Tibial artery (tissue), 4 donors: ENCODE data around the gene HSF2.

ENCODE experiments used
- DNase-seq, 2 donors: peaks; one replicate each; pipeline ENCODE4 v3.0.0-alpha.2; 2019
- H3K27ac ChIP-seq, 2 donors: fragments of 200-600 bp; sonication (generic) in 1 of 2; 1 replicate in 1 of 2; 2 replicates in 1 of 2; pipeline ENCODE4 v1.5.1; 2018 to 2019; ENCODE audit warnings: mild to moderate bottlenecking in 1 of 2
- H3K27me3 ChIP-seq, 2 donors: fragments of 200-600 bp; sonication (generic) in 1 of 2; one replicate each; pipeline versions ENCODE4 v1.5.1 to v1.6.0; 2016 to 2019
- H3K36me3 ChIP-seq, 3 donors: fragments of 200-600 bp; sonication (generic) in 2 of 3; one replicate each; pipeline ENCODE4 v1.5.1; 2016 to 2019; ENCODE audit warnings: mild to moderate bottlenecking in 2 of 3
- H3K4me1 ChIP-seq, 4 donors: fragments of 200-600 bp; sonication (generic) in 2 of 4; 1 replicate in 3 of 4; 2 replicates in 1 of 4; pipeline ENCODE4 v1.5.1; 2016 to 2019
- H3K4me3 ChIP-seq, 2 donors: fragments of 200-600 bp; sonication (generic) in 1 of 2; 1 replicate in 1 of 2; 2 replicates in 1 of 2; pipeline ENCODE4 v1.5.1; 2018 to 2019; ENCODE audit warnings: mild to moderate bottlenecking in 2 of 2
- H3K9me3 ChIP-seq, 3 donors: fragments of 200-600 bp; sonication (generic) in 1 of 3; one replicate each; pipeline ENCODE4 v1.5.1; 2016 to 2019
- CTCF ChIP-seq, 2 experiments: fragments of 200-600 bp in 1 of 2; fragments of 450-650 bp in 1 of 2; IDR thresholded peaks; one replicate each; pipeline ENCODE4 v1.5.1; 2017 to 2019; ENCODE audit warnings: antibody characterized with exemption in 2 of 2, mild to moderate bottlenecking in 1 of 2, moderate library complexity in 1 of 2
- intact Hi-C: fragments of 100-400 bp; cut with DNase I; formaldehyde crosslinking; loops from one replicate; pipeline ENCODE4 v1.15.0; 2023; ENCODE audit warnings: low total_unique reads

The HSF2 gene

GRCh38 chr6:122399348-122400120, at the start of gene HSF2:
TSS of gene HSF2 (plus strand) at chr6:122399652. CDS start at chr6:122399738, 86 bp downstream.
- Histone ChIP-seq H3K4me1 (peaks cover 0 to 17% (median 11%) of the 10 kb centered on the region in 4 donors), H3K4me3 (peak within 1 kb of the TSS; percentile 79 to 94), H3K36me3 (no peaks in the 10 kb centered on the region), H3K9me3 (no peaks in the 10 kb centered on the region), H3K27ac (peak within 1 kb of the TSS; percentile 79 to 85), H3K27me3 (no peaks in the 10 kb centered on the region)
- TF ChIP-seq CTCF (IDR thresholded peaks at IDR 0.05), result peak in 1 of 2 experiments; percentile 18
- intact Hi-C loops, result loop anchor here (5.0 kb wide), 1 partner anchor 73 kb away; the partner anchor contains the start of gene SERINC1
- peak; percentile 96 to 99 for DNase-seq

GRCh38 chr6:122352981-122353664, 46.3 kb upstream of the HSF2 start:
- H3K27me3 ChIP-seq, result no peaks in the 10 kb centered on the region
- H3K36me3 ChIP-seq, result no peaks in the 10 kb centered on the region
- H3K4me3 ChIP-seq, result no peak overlapping the region
- no peaks in the 10 kb centered on the region for H3K9me3 ChIP-seq
- no peaks in the 10 kb centered on the region for H3K4me1 ChIP-seq
- no peak for TF ChIP-seq CTCF (IDR thresholded peaks at IDR 0.05)
- no peak for DNase-seq
- intact Hi-C loops, result no loop called here
- H3K27ac ChIP-seq, result no peak overlapping the region

- DNase-seq, result no peak
- Histone ChIP-seq H3K4me1 (no peaks in the 10 kb centered on the region), H3K36me3 (no peaks in the 10 kb centered on the region), H3K4me3 (no peak overlapping the region), H3K27me3 (no peaks in the 10 kb centered on the region), H3K9me3 (no peaks in the 10 kb centered on the region), H3K27ac (no peak overlapping the region)
- no peak for TF ChIP-seq CTCF (IDR thresholded peaks at IDR 0.05)
- intact Hi-C loops, result no loop called here
Measured at GRCh38 chr6:122360809-122361208, 38.6 kb upstream of the HSF2 start.

GRCh38 chr6:122361314-122361979, 38.0 kb upstream of the HSF2 start:
- TF ChIP-seq CTCF (IDR thresholded peaks at IDR 0.05), result no peak
- H3K4me1 ChIP-seq, result no peaks in the 10 kb centered on the region
- intact Hi-C loops, result no loop called here

GRCh38 chr6:122363769-122364483, 35.5 kb upstream of the HSF2 start:
- intact Hi-C loops, result no loop called here
- TF ChIP-seq CTCF (IDR thresholded peaks at IDR 0.05), result no peak
- no peak for DNase-seq
- Histone ChIP-seq H3K36me3 (no peaks in the 10 kb centered on the region), H3K4me3 (no peak overlapping the region), H3K27me3 (no peaks in the 10 kb centered on the region), H3K9me3 (no peaks in the 10 kb centered on the region), H3K4me1 (no peaks in the 10 kb centered on the region), H3K27ac (no peak overlapping the region)

More at GRCh38 chr6:122361314-122361979, 38.0 kb upstream of the HSF2 start:
- no peaks in the 10 kb centered on the region for H3K36me3 ChIP-seq
- no peak overlapping the region for H3K27ac ChIP-seq
- no peaks in the 10 kb centered on the region for H3K27me3 ChIP-seq
- no peak overlapping the region for H3K4me3 ChIP-seq
- DNase-seq, result no peak
- no peaks in the 10 kb centered on the region for H3K9me3 ChIP-seq
